ENCODE results near the gene NLE1.

- TF ChIP-seq CTCF (IDR thresholded peaks at IDR 0.05; ENCODE audit: control extremely low read depth in 1 of 3, insufficient read depth in 1 of 3, low read depth in 1 of 3, low read length in 3 of 3) (no peak), RFX5 (IDR thresholded peaks at IDR 0.05; ENCODE audit: borderline replicate concordance, low read depth, low read length) (no peak), TEAD4 (IDR thresholded peaks at IDR 0.05; ENCODE audit: low read depth, low read length) (no peak), JUND (IDR thresholded peaks at IDR 0.05; ENCODE audit: low read length) (no peak), GTF2F1 (IDR thresholded peaks at IDR 0.05; ENCODE audit: borderline replicate concordance, low read depth, low read length) (no peak), EGR1 (IDR thresholded peaks at IDR 0.05; ENCODE audit: borderline replicate concordance, low read depth, low read length) (no peak), EP300 (IDR thresholded peaks at IDR 0.05; ENCODE audit: borderline replicate concordance in 1 of 2, low read depth in 2 of 2, low read length in 2 of 2) (no peak), SIN3A (conservative IDR thresholded peaks at IDR 0.05 in 1 of 2, IDR thresholded peaks at IDR 0.05 in 1 of 2; ENCODE audit: low read depth in 1 of 2, low read length in 2 of 2) (no peak), EZH2 (IDR thresholded peaks at IDR 0.05; ENCODE audit: low read depth, low read length, severe bottlenecking) (no peak), CEBPB (IDR thresholded peaks at IDR 0.05; ENCODE audit: low read depth, low read length) (no peak)
Observed at GRCh38 chr17:35174835-35175334, 32.8 kb upstream of the NLE1 start.
